H9 (cell line): ENCODE data around the gene MED13L. TPM values are rescaled to one million over a fixed set of nuclear protein-coding genes. Genes with fewer than 3 reads are reported as not detected.

ENCODE experiments used
- DNase-seq: peaks from one replicate; pipeline ENCODE4 v3.0.0-alpha.2; 2017
- H2AFZ ChIP-seq: one replicate; pipeline ENCODE4 v1.6.1; 2013; ENCODE audit warnings: mild to moderate bottlenecking, low read length, control low read depth, moderate library complexity
- H2AK5ac ChIP-seq: 2 replicates; pipeline ENCODE4 v1.6.1; 2013; ENCODE audit warnings: low read length, control low read depth, mixed read lengths; ENCODE audit not compliant: insufficient read length
- H2BK120ac ChIP-seq: one replicate; pipeline ENCODE4 v1.6.1; 2013; ENCODE audit warnings: low read depth, mild to moderate bottlenecking, low read length, control low read depth, inconsistent platforms; ENCODE audit not compliant: poor library complexity, severe bottlenecking
- H2BK12ac ChIP-seq: 2 replicates; pipeline ENCODE4 v1.6.1; 2013; ENCODE audit warnings: low read length, control low read depth, mixed read lengths, low read depth; ENCODE audit not compliant: insufficient read length
- H2BK15ac ChIP-seq: 2 replicates; pipeline ENCODE4 v1.6.1; 2013; ENCODE audit warnings: low read depth, low read length, control low read depth
- H2BK20ac ChIP-seq: one replicate; pipeline ENCODE4 v1.6.1; 2013; ENCODE audit warnings: low read depth, mild to moderate bottlenecking, low read length, control low read depth, inconsistent platforms; ENCODE audit not compliant: poor library complexity, severe bottlenecking
- H2BK5ac ChIP-seq: 2 replicates; pipeline ENCODE4 v1.6.1; 2013; ENCODE audit warnings: low read length, control low read depth, mixed read lengths; ENCODE audit not compliant: insufficient read length
- H3K14ac ChIP-seq: 2 replicates; pipeline ENCODE4 v1.6.1; 2013; ENCODE audit warnings: low read length, control low read depth; ENCODE audit not compliant: insufficient read depth
- H3K18ac ChIP-seq: 2 replicates; pipeline ENCODE4 v1.6.1; 2013; ENCODE audit warnings: low read depth, mild to moderate bottlenecking, mixed read lengths, low read length, control low read depth; ENCODE audit not compliant: insufficient read length
- H3K23ac ChIP-seq: 2 replicates; pipeline ENCODE4 v1.6.1; 2013; ENCODE audit warnings: low read length, control low read depth, mixed read lengths, low read depth; ENCODE audit not compliant: insufficient read length
- H3K23me2 ChIP-seq: 2 replicates; pipeline ENCODE4 v1.6.1; 2013; ENCODE audit warnings: low read depth, mild to moderate bottlenecking, mixed read lengths, low read length, control low read depth; ENCODE audit not compliant: insufficient read length, poor library complexity, severe bottlenecking
- H3K27ac ChIP-seq: 2 replicates; pipeline ENCODE4 v1.5.1; 2013; ENCODE audit warnings: low read length, control low read depth, mixed read lengths, low read depth; ENCODE audit not compliant: insufficient read length
- H3K27me3 ChIP-seq: 2 replicates; pipeline ENCODE4 v1.6.1; 2013; ENCODE audit warnings: low read length, control low read depth, inconsistent platforms; ENCODE audit not compliant: insufficient read depth
- H3K4ac ChIP-seq: 2 replicates; pipeline ENCODE4 v1.6.1; 2013; ENCODE audit warnings: low read depth, mild to moderate bottlenecking, control low read depth, inconsistent platforms, low read length, moderate library complexity
- H3K4me1 ChIP-seq: 2 replicates; pipeline ENCODE4 v1.6.1; 2013; ENCODE audit warnings: low read length, control low read depth, inconsistent platforms; ENCODE audit not compliant: insufficient read depth
- H3K4me2 ChIP-seq: 2 replicates; pipeline ENCODE4 v1.6.1; 2013; ENCODE audit warnings: low read length, control low read depth, mixed read lengths; ENCODE audit not compliant: insufficient read length, insufficient read depth
- H3K56ac ChIP-seq: 2 replicates; pipeline ENCODE4 v1.6.1; 2013; ENCODE audit warnings: low read depth, mild to moderate bottlenecking, mixed read lengths, low read length, control low read depth; ENCODE audit not compliant: insufficient read length
- H3K79me1 ChIP-seq: 2 replicates; pipeline ENCODE4 v1.6.1; 2013; ENCODE audit warnings: low read depth, mild to moderate bottlenecking, moderate library complexity, low read length, control low read depth, inconsistent platforms; ENCODE audit not compliant: insufficient read depth, poor library complexity, severe bottlenecking
- H3K79me2 ChIP-seq: 2 replicates; pipeline ENCODE4 v1.6.1; 2013; ENCODE audit warnings: low read length, control low read depth, inconsistent platforms; ENCODE audit not compliant: insufficient read depth
- H3K9ac ChIP-seq: 2 replicates; pipeline ENCODE4 v1.6.1; 2013; ENCODE audit warnings: low read length, control low read depth, mixed read lengths; ENCODE audit not compliant: insufficient read length; ENCODE audit errors: extremely low read depth
- H3K9me3 ChIP-seq: one replicate; pipeline ENCODE4 v1.6.1; 2013; ENCODE audit warnings: low read depth, low read length, inconsistent platforms; ENCODE audit not compliant: control insufficient read depth
- H3T11ph ChIP-seq: one replicate; pipeline ENCODE4 v1.6.1; 2013; ENCODE audit warnings: mild to moderate bottlenecking, low read length, control low read depth, inconsistent platforms
- H4K20me1 ChIP-seq: one replicate; pipeline ENCODE4 v1.6.1; 2013; ENCODE audit not compliant: control insufficient read depth, insufficient read length, insufficient read depth
- H4K5ac ChIP-seq: 2 replicates; pipeline ENCODE4 v1.6.1; 2013; ENCODE audit warnings: low read depth, mild to moderate bottlenecking, mixed read lengths, low read length, control low read depth; ENCODE audit not compliant: insufficient read length
- H4K8ac ChIP-seq: replicated peaks from 2 replicates; pipeline ENCODE4 v1.6.1; 2013; ENCODE audit warnings: low read length, control low read depth, mixed read lengths, low read depth; ENCODE audit not compliant: insufficient read length
- H4K91ac ChIP-seq: 2 replicates; pipeline ENCODE4 v1.6.1; 2013; ENCODE audit warnings: low read depth, mild to moderate bottlenecking, moderate library complexity, mixed read lengths, low read length, control low read depth; ENCODE audit not compliant: insufficient read length
- H3K27ac Mint-ChIP-seq, 3 experiments: 2 replicates in 2 of 3; 3 replicates in 1 of 3; pipeline ENCODE4 v1.8.0; 2020 to 2021; ENCODE audit warnings: mixed read lengths in 3 of 3, mild to moderate bottlenecking in 1 of 3, moderate library complexity in 1 of 3
- H3K27me3 Mint-ChIP-seq: 2 replicates; pipeline ENCODE4 v1.8.0; 2021; ENCODE audit warnings: low read depth, mild to moderate bottlenecking, moderate library complexity, mixed read lengths
- H3K36me3 Mint-ChIP-seq, 3 experiments: 2 replicates in 2 of 3; 3 replicates in 1 of 3; pipeline ENCODE4 v1.8.0; 2020 to 2021; ENCODE audit warnings: low read depth in 3 of 3, mixed read lengths in 3 of 3; ENCODE audit not compliant: insufficient read depth in 1 of 3
- H3K4me1 Mint-ChIP-seq, 2 experiments: 2 replicates each; pipeline ENCODE4 v1.8.0; 2020; ENCODE audit warnings: mixed read lengths in 2 of 2
- H3K4me3 Mint-ChIP-seq, 2 experiments: 2 replicates in 1 of 2; 3 replicates in 1 of 2; pipeline ENCODE4 v1.8.0; 2020 to 2021; ENCODE audit warnings: mild to moderate bottlenecking in 2 of 2, mixed read lengths in 2 of 2, moderate library complexity in 1 of 2
- H3K9me3 Mint-ChIP-seq, 2 experiments: 2 replicates in 1 of 2; 3 replicates in 1 of 2; pipeline ENCODE4 v1.8.0; 2020; ENCODE audit warnings: mild to moderate bottlenecking in 2 of 2, mixed read lengths in 2 of 2, moderate library complexity in 1 of 2
- WGBS: extraction: QIAGEN DNeasy Blood & Tissue Kit; methylation state at CpG from one replicate; pipeline ENCODE4 v1.1.7; 2013; ENCODE audit warnings: missing lambda C conversion rate, low lambda C conversion rate, mixed read lengths; ENCODE audit not compliant: insufficient read length; ENCODE audit errors: extremely low coverage; 5-methylcytosine and 5-hydroxymethylcytosine counted together
- total RNA-seq: library from RNA; stranded (reverse); gene quantifications from 2 replicates; pipeline ENCODE4 v1.2.1, GENCODE V29; 2021
- TF ChIP-seq, protein P1 (sequence below): fragments of 200-600 bp; sonication (generic); conservative IDR thresholded peaks from 3 replicates; pipeline ENCODE4 v1.8.0; 2021; ENCODE audit warnings: antibody characterized with exemption, mild to moderate bottlenecking

Gene MED13L
- total RNA-seq, 1 experiment from 2014 or later, result 52.4 TPM

DNA sequence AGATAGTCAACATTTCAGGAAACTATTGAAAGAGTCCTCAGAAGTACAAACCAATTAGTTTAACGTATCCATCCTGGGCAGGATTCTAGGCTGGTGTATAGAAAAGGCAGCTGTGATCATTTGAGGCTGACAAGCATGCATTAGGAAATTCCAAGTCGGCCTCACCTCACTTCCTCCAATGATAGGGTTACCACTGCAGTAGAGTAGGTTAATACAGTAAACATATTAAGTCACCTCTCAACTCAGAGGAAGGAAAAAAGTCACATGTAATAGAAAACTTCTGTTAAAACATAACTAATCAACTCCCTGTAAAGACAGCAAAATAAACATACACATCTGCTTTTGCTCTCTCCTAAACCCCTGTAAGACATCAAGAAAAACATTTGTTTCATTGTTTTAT, 33.5 kb downstream of the MED13L start:
- no CpG with 5 or more reads among the region's 2 CpGs for WGBS
- no peak overlapping the region for H2AK5ac ChIP-seq
- H3K36me3 Mint-ChIP-seq, result peaks cover 0 to 4% (median 0%) of the 10 kb centered on the region in 3 experiments; a peak in 1 of 7 replicates
- no peaks in the 10 kb centered on the region for H4K20me1 ChIP-seq
- no peak overlapping the region for H3K4me3 Mint-ChIP-seq
- H3K4me2 ChIP-seq, result no peak overlapping the region
- H3K27ac Mint-ChIP-seq, result 0 out of 7 replicates have a peak overlapping the region, but pooled peaks of 1 of the 3 experiments have one; percentile 46
- peaks cover 2% of the 10 kb centered on the region for H3K79me1 ChIP-seq
- no peak overlapping the region for H2AFZ ChIP-seq
- no peaks in the 10 kb centered on the region for H3K27me3 ChIP-seq
- no peak for DNase-seq
- peaks cover 12% of the 10 kb centered on the region; the same call in 1 of the 2 replicates for H3K79me2 ChIP-seq
- no peak overlapping the region for H3K14ac ChIP-seq
- H3K56ac ChIP-seq, result no peak overlapping the region
- no peak overlapping the region for H3T11ph ChIP-seq
- no peak overlapping the region for H3K23ac ChIP-seq
- H2BK20ac ChIP-seq, result no peak overlapping the region
- H2BK12ac ChIP-seq, result no peak overlapping the region
- H3K27me3 Mint-ChIP-seq, result no peaks in the 10 kb centered on the region
- peaks cover 4% of the 10 kb centered on the region; the same call in 1 of the 2 replicates for H3K4me1 ChIP-seq
- H2BK5ac ChIP-seq, result no peak overlapping the region
- no peak overlapping the region for H3K9ac ChIP-seq
- H4K5ac ChIP-seq, result no peak overlapping the region
- H3K9me3 ChIP-seq, result no peaks in the 10 kb centered on the region
- H2BK120ac ChIP-seq, result no peak overlapping the region
- H4K8ac ChIP-seq, result no peak overlapping the region
- no peaks in the 10 kb centered on the region for H3K23me2 ChIP-seq
- no peaks in the 10 kb centered on the region for H3K9me3 Mint-ChIP-seq
- no peak overlapping the region for H3K4ac ChIP-seq
- H4K91ac ChIP-seq, result no peak overlapping the region
- peaks cover 54 to 56% of the 10 kb centered on the region in 2 experiments for H3K4me1 Mint-ChIP-seq
- TF ChIP-seq, protein P1, sequence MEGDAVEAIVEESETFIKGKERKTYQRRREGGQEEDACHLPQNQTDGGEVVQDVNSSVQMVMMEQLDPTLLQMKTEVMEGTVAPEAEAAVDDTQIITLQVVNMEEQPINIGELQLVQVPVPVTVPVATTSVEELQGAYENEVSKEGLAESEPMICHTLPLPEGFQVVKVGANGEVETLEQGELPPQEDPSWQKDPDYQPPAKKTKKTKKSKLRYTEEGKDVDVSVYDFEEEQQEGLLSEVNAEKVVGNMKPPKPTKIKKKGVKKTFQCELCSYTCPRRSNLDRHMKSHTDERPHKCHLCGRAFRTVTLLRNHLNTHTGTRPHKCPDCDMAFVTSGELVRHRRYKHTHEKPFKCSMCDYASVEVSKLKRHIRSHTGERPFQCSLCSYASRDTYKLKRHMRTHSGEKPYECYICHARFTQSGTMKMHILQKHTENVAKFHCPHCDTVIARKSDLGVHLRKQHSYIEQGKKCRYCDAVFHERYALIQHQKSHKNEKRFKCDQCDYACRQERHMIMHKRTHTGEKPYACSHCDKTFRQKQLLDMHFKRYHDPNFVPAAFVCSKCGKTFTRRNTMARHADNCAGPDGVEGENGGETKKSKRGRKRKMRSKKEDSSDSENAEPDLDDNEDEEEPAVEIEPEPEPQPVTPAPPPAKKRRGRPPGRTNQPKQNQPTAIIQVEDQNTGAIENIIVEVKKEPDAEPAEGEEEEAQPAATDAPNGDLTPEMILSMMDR, result no peak
- no peak overlapping the region for H3K27ac ChIP-seq
- no peak overlapping the region for H3K18ac ChIP-seq
- no peak overlapping the region for H2BK15ac ChIP-seq
